Bronchial epithelial cell (primary cell): Measurements from ENCODE around the gene FOSB. TPM values are rescaled to one million over a fixed set of nuclear protein-coding genes. Genes with fewer than 3 reads are reported as not detected.
"Not testable (repeated sequence)": the region's sequence is repeated elsewhere in the genome, so short reads cannot be mapped to it uniquely, and the experiment has no call there.

Source experiments
- DNase-seq: peaks from one replicate; pipeline ENCODE4 v3.0.0-alpha.2; 2010; ENCODE audit warnings: low read depth
- FAIRE-seq: peaks from 2 replicates; lab custom pipeline; 2011; peaks lifted over from hg19 to GRCh38; lab: Jason Lieb, UNC
- H3K27me3 ChIP-seq: 2 replicates; pipeline ENCODE4 v1.5.1; 2011; ENCODE audit warnings: low read length; ENCODE audit not compliant: control insufficient read depth, insufficient read depth
- H3K36me3 ChIP-seq: 2 replicates; pipeline ENCODE4 v1.5.1; 2011; ENCODE audit warnings: low read length; ENCODE audit not compliant: control insufficient read depth, insufficient read depth
- H3K4me3 ChIP-seq: 2 replicates; pipeline ENCODE4 v1.5.1; 2011; ENCODE audit warnings: mild to moderate bottlenecking, low read depth, low read length, control low read depth
- CTCF ChIP-seq: IDR thresholded peaks from 2 replicates; pipeline ENCODE4 v1.5.1; 2011; ENCODE audit warnings: mild to moderate bottlenecking, moderate library complexity, low read length, control low read depth, inconsistent platforms; ENCODE audit not compliant: insufficient read depth, severe bottlenecking
- total RNA-seq: library from RNA; depleted of rRNA; stranded (reverse); fragments of >200 nt; gene quantifications from 2 replicates; pipeline ENCODE4 v1.2.1, GENCODE V29; 2014

Gene FOSB
- total RNA-seq, 1 donor from 2014 or later, result 4.2 TPM

GRCh38 chr19:45509692-45510015 is 41.9 kb downstream of the FOSB start:
- TF ChIP-seq CTCF, result no peak
- peak overlapping the region; percentile 94 for H3K4me3 ChIP-seq
- no peak for FAIRE-seq
- no peak for DNase-seq
- H3K36me3 ChIP-seq, result peaks cover 6% of the 10 kb centered on the region
- H3K27me3 ChIP-seq, result no peaks in the 10 kb centered on the region

DNA sequence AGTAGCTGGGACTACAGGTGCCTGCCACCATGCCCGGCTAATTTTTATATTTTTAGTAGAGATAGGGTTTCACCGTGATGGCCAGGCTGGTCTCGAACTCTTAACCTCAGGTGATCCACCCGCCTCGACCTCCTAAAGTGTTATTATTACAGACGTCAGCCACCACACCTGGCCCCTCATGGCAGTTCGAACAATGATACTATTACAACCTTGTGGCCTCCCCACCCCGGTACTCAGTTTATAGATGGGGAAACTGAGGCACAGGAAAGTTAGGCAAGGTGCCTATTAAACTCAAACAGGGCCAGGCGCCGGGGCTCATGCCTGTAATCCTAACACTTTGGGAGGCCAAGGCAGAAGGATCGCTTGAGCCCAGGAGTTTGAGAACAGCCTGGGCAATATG is 42.6 kb downstream of the FOSB start:
- not testable (repeated sequence) for H3K4me3 ChIP-seq, H3K27me3 ChIP-seq, FAIRE-seq, H3K36me3 ChIP-seq, DNase-seq

GRCh38 chr19:45511074-45511473 is 43.3 kb downstream of the FOSB start:
- DNase-seq, result no peak

DNA sequence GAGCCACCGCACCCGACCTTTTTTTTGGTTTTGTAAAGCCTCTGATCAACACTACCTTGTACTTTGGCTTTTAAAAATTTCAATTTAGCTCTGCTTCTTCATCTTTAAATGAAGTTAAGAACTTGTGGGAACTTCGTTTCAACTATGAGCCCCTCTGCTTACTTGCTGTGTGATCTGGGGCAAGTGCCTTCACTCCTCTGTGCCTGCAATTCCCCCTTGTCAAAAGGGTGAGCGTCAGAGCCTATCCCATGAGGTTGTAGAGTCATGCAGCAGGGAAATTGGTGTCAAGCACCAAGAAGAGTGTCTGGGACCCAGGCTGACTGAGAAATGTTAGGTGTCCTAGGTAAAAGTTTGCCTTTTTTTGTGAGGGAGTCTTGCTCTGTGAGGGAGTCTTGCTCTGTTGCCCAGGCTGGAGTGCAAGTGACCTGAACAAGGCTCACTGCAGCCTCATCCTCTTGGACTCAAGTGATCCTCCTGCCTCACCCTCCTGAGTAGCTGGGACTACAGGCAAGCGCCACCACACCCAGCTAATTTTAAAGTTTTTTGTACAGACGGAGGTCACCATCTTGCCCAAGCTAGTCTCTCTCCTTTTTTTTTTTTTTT is 45.2 kb downstream of the FOSB start:
- FAIRE-seq (no peak), DNase-seq (no peak)
- no peak for TF ChIP-seq CTCF
- Histone ChIP-seq H3K27me3 (no peaks in the 10 kb centered on the region), H3K36me3 (peaks cover 15% of the 10 kb centered on the region), H3K4me3 (no peak overlapping the region)

More at GRCh38 chr19:45511074-45511473, 43.3 kb downstream of the FOSB start:
- FAIRE-seq, result no peak
- Histone ChIP-seq H3K4me3 (no peak overlapping the region), H3K27me3 (no peaks in the 10 kb centered on the region), H3K36me3 (peaks cover 10% of the 10 kb centered on the region)
- TF ChIP-seq CTCF, result no peak

DNA sequence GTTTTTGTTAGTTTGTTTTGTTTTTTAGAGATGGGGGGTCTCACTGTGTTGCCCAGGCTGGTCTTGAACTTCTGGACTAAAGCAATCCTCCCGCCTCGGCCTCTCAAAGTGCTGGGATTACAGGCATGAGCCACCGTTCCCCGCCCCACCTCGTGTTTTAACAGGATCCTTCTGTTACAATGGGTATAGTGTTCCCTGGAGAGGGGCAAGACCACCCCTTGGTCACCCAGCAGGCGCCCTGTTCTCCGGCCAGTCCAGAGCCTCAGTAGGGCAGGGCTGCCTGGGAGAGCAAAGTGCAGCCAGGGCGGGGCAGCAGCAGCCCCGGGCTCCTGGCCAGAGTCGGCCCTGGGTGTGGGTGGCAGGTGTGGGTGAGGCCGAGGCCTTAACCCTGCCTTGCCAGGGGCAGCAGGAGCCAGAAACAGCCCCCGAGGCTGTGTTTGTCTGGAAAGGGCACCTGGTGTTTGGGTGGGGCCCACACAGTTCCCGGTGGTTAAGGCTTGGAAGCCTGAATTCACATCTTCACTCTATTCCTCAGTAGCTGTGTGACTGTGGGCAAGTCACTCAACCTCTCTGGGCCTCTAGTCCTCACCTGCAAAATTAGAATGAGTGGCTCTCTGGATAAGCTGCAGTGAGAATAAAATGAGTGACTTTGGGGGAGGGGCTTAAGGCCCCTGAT is 46.7 kb downstream of the FOSB start:
- H3K4me3 ChIP-seq, result no peak overlapping the region
- no peak for TF ChIP-seq CTCF
- FAIRE-seq (no peak), DNase-seq (no peak)
- peaks cover 17% of the 10 kb centered on the region for H3K36me3 ChIP-seq
- H3K27me3 ChIP-seq, result no peaks in the 10 kb centered on the region

DNA sequence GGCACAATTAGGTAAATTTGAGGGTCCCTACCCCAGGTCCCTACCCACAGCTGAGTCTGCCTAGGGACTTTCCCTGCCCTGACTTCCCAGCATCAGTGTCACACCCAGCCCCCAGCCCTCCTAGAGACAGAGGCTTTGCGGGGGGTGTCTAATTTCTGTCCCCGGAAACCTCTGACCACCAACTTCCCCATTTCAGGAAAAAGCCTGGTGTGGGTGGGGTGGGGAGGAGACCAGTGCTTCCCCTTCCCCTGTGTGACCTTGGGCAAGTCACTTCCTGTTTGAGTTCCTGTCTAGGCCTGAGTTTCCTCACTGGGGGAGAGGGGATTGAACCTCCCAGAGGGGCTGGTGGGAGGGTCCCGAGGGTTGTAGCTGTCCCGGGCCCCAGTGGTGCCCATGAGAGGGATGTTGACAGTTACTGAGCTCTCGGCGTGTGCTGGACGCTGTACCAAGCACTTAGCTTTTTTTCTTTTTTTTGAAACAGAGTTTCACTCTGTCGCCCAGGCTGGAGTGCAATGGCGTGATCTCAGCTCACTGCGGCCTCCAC is 47.4 kb downstream of the FOSB start:
- Histone ChIP-seq H3K4me3 (no peak overlapping the region), H3K27me3 (no peaks in the 10 kb centered on the region), H3K36me3 (peaks cover 19% of the 10 kb centered on the region)
- no peak for FAIRE-seq
- no peak for TF ChIP-seq CTCF
- DNase-seq, result no peak
